GM12873 (cell line): Measurements from ENCODE around the gene C16orf78.

Source experiments
- TF ChIP-seq, protein P1 (sequence below): IDR thresholded peaks from 2 replicates; pipeline ENCODE4 v1.5.1; 2012; ENCODE audit warnings: low read depth, mild to moderate bottlenecking, moderate library complexity, low read length, control low read depth; ENCODE audit not compliant: insufficient read depth; ENCODE audit errors: missing control alignments

Gene C16orf78

GRCh38 chr16:49335828-49336227 lies 37.8 kb upstream of the C16orf78 start:
- TF ChIP-seq, protein P1, sequence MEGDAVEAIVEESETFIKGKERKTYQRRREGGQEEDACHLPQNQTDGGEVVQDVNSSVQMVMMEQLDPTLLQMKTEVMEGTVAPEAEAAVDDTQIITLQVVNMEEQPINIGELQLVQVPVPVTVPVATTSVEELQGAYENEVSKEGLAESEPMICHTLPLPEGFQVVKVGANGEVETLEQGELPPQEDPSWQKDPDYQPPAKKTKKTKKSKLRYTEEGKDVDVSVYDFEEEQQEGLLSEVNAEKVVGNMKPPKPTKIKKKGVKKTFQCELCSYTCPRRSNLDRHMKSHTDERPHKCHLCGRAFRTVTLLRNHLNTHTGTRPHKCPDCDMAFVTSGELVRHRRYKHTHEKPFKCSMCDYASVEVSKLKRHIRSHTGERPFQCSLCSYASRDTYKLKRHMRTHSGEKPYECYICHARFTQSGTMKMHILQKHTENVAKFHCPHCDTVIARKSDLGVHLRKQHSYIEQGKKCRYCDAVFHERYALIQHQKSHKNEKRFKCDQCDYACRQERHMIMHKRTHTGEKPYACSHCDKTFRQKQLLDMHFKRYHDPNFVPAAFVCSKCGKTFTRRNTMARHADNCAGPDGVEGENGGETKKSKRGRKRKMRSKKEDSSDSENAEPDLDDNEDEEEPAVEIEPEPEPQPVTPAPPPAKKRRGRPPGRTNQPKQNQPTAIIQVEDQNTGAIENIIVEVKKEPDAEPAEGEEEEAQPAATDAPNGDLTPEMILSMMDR: no peak

GRCh38 chr16:49336581-49336980 lies 37.0 kb upstream of the C16orf78 start:
- TF ChIP-seq, protein P1: no peak

DNA sequence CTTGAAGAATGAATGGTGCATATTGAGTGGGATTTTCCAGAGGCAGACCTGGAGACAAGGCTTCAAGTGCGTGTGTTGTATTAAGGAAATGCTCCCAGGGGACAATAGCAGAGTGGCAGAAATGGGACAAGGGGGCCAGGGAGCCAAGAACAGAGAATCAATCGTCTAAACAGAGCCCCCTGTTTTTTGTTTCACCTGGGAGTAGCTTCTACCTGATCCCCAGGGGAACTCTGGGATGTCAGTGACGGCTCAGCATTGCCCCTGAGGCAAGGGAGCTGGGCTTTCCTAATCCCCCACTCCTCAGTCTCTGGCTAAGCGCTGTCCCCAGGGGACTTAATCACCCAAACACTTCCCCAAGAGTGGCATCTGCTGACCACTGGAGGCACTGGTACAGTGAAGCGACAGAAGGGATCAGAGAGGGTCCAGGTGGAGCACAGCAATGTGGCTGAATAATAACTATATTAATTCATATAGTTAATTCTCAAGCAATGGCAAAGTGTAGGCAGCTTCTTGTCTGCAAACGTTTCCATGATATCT lies 35.7 kb upstream of the C16orf78 start:
- TF ChIP-seq, protein P1: no peak

GRCh38 chr16:49338611-49339265 lies 34.9 kb upstream of the C16orf78 start:
- TF ChIP-seq, protein P1: no peak

- TF ChIP-seq, protein P1: no peak
Observed at GRCh38 chr16:49340466-49340865, 33.1 kb upstream of the C16orf78 start.

- TF ChIP-seq, protein P1: no peak
Observed at GRCh38 chr16:49341706-49342105, 31.9 kb upstream of the C16orf78 start.

DNA sequence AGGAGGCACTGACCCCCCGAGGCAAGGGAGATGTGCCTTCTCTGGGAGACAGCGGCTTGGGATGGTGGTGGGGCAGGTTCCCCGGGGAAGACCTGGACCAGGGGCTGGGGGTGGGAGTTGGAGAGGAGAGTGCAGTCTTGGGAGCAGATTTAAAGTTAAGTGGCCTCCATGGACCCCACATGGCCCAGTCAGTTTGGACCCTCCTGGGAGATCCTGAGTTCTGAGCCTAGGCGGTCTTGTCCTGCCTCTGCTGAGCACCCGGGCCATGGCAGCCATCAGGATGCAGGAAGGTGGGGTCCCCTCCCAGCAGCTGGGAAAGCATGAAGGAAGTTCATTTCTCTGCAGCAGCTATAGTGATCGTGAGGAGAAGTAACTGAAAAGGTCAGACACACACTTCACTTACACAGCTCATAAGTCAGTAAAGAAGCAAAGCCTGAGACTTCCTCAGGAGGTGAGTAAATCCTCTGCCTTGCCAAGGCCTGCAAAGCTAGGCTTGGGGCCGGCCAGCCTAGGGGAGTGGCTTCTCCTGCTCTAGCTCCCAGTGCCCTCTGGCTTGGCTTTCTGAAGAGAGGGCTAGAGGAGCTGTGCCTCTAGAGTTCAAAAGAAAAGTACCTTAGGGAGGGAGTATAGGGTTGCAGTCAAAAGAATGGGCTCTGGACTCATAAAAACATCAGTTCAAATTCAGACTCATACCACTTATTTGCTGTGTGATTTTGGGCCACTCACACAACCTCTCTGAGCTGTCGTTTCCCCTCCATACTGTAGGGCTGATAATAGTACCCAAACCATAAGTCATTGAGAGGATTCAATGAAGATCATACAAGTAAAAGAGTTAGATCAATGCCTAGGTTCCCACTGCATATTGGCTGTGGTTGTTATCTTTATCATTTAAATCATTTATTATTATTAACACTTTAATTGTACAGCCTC lies 31.0 kb upstream of the C16orf78 start:
- TF ChIP-seq, protein P1: no peak
